ENCODE measurements around the gene TFAP2B. TPM values are rescaled to one million over a fixed set of nuclear protein-coding genes. Genes with fewer than 3 reads are reported as not detected.

TFAP2B gene
- total and polyA plus RNA-seq, 9 donors: under 0.01 to 6.9 (median 0.07) TPM; not detected in 1

DNA sequence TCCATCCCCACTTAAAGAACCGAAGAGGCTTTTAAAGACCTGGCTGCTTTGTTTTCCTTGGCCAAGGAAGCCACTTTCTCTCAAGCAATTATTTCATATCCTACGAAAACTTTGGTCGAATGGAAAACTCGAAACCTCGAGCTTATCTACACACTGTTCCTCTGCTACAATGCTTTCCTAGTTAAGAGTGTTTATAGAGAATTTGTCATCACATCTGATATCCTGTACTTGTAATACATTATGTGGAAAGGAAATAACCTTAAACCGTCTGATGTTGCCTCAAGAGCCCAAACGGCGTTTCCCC, 28.1 kb downstream of the TFAP2B start:
- Histone ChIP-seq H3K36me3 (ENCODE audit: control insufficient read depth, insufficient read depth, low read length) (no peaks in the 10 kb centered on the region), H3K27ac (ENCODE audit: low read length) (no peak overlapping the region), H3K27me3 (ENCODE audit: control insufficient read depth, insufficient read depth, low read length) (peaks cover 87% of the 10 kb centered on the region), H3K9me3 (replicated peaks; ENCODE audit: control insufficient read depth, low read depth, low read length) (no peaks in the 10 kb centered on the region), H3K4me1 (ENCODE audit: control insufficient read depth, insufficient read depth, low read length) (peaks cover 21% of the 10 kb centered on the region), H3K4me3 (ENCODE audit: low read length) (no peak overlapping the region)
- no peak for DNase-seq
- 0% methylated on average over 1 of the region's 8 CpGs for WGBS (ENCODE audit: insufficient coverage)

DNA sequence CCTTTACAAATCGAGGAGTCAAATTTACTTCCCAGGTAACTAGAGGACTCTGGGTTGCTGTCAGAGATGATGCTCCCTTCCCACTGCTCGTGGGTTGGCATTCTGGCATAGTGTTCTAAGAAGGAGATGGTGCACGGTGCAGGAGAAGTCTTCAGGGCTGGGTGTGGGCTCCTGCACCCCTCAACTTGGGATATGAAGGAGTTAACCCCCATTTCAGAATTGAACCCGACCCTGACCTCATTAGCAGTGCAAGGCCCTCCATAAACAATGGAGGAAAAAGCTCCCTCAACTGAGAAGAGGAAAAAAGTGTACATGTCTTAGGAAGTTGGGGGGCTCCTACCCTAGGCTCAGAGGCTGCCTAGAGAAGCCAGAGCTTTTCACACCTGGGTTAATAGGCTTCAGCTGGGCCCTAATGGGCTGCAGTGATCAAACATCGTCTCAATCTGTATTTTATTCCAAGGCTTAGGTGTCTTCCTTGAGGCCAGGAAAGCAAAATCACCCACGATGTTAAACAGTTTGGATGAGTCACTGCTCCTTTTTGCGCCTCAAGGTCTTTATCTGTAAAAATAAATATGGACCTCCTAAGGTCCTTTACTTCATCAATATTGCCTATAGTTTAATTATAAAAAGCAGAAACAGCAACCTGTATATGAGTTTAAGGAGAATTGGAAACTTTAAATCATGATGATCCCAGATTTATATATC, 29.4 kb downstream of the TFAP2B start:
- 0% methylated on average over 1 of the region's 7 CpGs for WGBS (ENCODE audit: insufficient coverage)
- H3K27me3 ChIP-seq (ENCODE audit: control insufficient read depth, insufficient read depth, low read length): peaks cover 80% of the 10 kb centered on the region
- no peaks in the 10 kb centered on the region for H3K9me3 ChIP-seq (replicated peaks; ENCODE audit: control insufficient read depth, low read depth, low read length)
- no peak for DNase-seq
- peaks cover 21% of the 10 kb centered on the region for H3K4me1 ChIP-seq (ENCODE audit: control insufficient read depth, insufficient read depth, low read length)
- H3K36me3 ChIP-seq (ENCODE audit: control insufficient read depth, insufficient read depth, low read length): no peaks in the 10 kb centered on the region
- H3K27ac ChIP-seq (ENCODE audit: low read length): no peak overlapping the region
- H3K4me3 ChIP-seq (ENCODE audit: low read length): no peak overlapping the region

DNA sequence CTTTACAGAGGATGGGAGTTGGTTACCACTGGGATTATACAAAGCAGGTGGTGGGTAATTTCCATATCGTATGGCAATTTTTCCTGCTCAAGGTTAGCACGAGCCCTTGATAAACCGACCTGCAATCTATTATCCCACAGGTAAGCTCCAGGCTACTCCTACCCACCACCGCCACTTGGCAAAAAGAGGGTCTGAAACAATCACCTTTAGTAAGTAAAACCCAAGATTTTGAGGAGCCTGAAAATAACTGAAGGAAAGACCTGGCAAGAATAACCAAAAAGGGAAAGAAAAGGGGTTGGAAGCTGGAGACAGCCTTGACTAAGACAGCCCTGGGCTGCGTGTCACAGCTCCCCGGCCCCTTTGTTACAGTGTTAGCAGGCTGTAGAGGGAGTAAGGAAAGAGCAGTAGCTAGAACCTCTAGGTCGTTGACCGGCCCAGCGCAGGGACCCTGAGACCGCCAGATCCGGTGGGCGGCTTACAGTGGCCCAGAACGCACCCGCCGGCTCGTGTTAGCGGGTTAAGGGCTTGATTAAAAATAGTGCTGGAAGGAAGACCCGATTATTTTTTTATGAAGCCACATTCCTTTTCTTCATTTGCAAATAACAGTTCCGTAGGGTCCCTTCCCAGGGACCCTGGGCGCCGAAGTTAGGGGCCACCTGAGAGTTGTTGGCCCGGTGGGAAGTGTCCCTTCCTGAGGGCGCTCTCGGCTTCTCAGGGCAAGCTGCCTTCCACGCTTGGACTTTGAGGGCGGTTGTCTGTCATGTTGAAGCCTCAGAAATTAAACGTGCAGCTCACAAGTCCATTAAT, 30.5 kb downstream of the TFAP2B start:
- peaks cover 74% of the 10 kb centered on the region for H3K27me3 ChIP-seq (ENCODE audit: control insufficient read depth, insufficient read depth, low read length)
- no peak overlapping the region for H3K4me3 ChIP-seq (ENCODE audit: low read length)
- 0% methylated on average over 11 of the region's 27 CpGs for WGBS (ENCODE audit: insufficient coverage)
- H3K36me3 ChIP-seq (ENCODE audit: control insufficient read depth, insufficient read depth, low read length): no peaks in the 10 kb centered on the region
- peaks cover 19% of the 10 kb centered on the region for H3K4me1 ChIP-seq (ENCODE audit: control insufficient read depth, insufficient read depth, low read length)
- no peak for DNase-seq
- no peaks in the 10 kb centered on the region for H3K9me3 ChIP-seq (replicated peaks; ENCODE audit: control insufficient read depth, low read depth, low read length)
- no peak overlapping the region for H3K27ac ChIP-seq (ENCODE audit: low read length)

DNA sequence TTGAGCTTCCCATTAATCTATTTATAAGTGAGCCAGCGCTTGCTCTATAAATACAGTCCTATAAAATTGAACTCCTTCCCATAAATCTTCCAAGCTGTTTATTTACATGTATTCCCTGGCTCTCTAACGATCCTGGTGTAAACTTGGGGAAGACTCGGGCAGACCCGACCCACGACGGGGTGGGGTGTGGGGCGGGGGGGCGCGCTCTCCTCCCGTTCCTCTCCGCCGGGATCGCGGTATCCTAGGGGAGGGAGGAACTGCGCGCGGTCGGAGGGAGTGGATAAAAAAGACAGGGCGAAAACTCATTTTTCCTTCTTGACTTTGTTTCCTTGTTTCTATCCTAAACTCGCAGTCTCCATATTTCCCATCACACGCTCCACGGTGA, 31.1 kb downstream of the TFAP2B start:
- Histone ChIP-seq H3K36me3 (ENCODE audit: control insufficient read depth, insufficient read depth, low read length) (no peaks in the 10 kb centered on the region), H3K4me3 (ENCODE audit: low read length) (peak overlapping the region; percentile 38), H3K27me3 (ENCODE audit: control insufficient read depth, insufficient read depth, low read length) (peaks cover 68% of the 10 kb centered on the region), H3K27ac (ENCODE audit: low read length) (no peak overlapping the region), H3K9me3 (replicated peaks; ENCODE audit: control insufficient read depth, low read depth, low read length) (no peaks in the 10 kb centered on the region), H3K4me1 (ENCODE audit: control insufficient read depth, insufficient read depth, low read length) (peaks cover 19% of the 10 kb centered on the region)
- DNase-seq: no peak
- WGBS (ENCODE audit: insufficient coverage): 0% methylated on average over 6 of the region's 22 CpGs

DNA sequence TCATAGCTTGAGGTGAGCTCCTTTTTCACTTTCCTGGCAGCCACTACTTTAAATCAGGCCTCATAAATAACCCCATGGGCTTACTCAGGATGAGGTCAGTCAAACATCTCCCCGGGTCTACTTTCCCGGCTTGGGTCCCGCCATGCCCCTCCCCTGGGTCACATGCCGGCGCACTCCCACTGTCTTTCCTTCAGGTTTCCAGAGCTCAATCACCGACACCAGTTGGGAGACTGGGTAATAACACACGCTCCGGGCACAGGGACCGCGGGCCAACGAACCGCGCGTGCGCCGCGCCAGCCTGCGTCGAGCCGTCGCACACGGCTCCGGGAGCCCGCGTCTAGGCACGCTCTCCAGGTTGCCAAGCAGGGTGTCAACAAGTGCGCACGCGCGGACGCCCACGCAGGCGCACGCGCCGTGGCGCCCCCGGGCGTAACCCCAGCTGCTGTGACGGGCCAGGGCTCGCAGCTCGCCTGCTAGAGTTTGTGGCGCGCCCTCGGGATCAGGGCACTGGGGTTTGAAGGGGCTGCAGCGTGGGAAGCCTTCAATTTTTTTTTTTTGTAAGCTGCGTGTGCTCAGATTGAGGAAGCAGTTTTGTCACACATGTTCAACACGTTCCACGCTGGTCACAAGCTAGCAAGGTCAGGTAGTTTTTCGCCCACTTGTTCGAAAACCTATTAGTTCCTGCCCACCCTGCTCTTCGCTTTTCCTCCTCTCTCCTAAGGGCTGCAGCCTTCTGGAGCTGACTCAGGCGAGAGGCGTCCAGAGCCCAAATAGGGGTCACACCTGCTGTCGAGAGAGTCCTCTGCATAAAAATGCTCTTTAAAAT, 31.8 kb downstream of the TFAP2B start:
- Histone ChIP-seq H3K9me3 (replicated peaks; ENCODE audit: control insufficient read depth, low read depth, low read length) (no peaks in the 10 kb centered on the region), H3K4me3 (ENCODE audit: low read length) (peak overlapping the region; percentile 38), H3K27me3 (ENCODE audit: control insufficient read depth, insufficient read depth, low read length) (peaks cover 62% of the 10 kb centered on the region), H3K4me1 (ENCODE audit: control insufficient read depth, insufficient read depth, low read length) (peaks cover 19% of the 10 kb centered on the region), H3K36me3 (ENCODE audit: control insufficient read depth, insufficient read depth, low read length) (no peaks in the 10 kb centered on the region), H3K27ac (ENCODE audit: low read length) (no peak overlapping the region)
- peak; percentile 44 for DNase-seq
- WGBS (ENCODE audit: insufficient coverage): 2% methylated on average over 54 of the region's 55 CpGs

DNA sequence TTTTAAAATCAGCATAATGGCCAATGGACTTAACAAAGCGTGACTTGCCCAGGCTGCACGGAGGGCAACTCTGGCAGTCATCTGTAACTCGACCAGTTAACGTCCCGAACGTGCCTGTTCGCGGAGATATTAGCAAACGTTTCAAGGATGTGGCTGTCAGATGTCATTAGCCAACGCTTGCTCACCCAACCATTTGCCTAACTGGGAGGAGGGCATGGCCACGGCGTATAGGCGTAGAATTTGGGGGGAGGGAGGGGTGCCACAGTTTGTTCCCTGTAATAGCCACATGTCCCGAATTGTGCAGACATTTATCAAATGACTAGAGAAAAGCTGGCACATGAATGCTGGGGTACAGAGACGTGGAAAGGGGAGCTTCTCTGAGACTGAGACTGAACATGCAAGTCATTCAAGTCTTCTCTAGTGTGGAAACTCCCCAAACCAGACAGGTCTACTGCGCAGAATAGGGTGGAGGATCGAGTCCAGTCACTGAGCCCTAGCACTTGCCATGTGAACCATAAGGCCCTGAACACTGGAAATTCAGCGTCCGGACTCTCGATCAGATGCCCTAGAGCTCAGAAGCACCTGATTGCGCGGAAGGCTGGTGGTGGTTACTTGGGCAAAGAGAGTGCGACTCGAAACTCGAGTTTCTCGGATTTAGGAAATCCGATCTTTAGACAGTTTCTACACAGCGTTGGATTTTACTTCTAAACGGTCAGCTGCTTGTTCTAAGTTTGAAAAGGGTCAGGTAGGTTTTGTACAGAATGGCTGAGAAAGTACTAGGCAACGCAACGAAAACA, 32.6 kb downstream of the TFAP2B start:
- H3K27me3 ChIP-seq (ENCODE audit: control insufficient read depth, insufficient read depth, low read length): peaks cover 54% of the 10 kb centered on the region
- WGBS (ENCODE audit: insufficient coverage): 7% methylated on average over 23 of the region's 31 CpGs
- H3K4me3 ChIP-seq (ENCODE audit: low read length): no peak overlapping the region

DNA sequence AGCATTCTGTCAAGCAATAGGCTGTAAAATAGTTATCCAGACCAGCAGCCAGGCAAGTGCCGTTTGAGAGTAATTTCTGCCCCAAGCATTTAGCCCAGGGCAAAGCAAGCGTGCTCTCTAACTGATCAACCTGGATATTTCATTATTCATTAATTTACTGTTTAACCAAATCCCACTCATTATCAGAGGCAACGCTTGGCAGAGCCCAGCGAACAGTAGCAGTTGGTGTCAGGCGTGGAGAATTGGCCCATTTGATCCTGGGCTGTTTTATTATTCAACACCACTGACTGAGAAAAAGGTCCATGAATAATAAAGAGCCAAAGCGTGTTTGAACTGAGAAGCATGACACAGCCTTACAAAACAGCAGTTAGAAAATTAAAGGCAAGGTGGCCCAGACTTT, 35.3 kb downstream of the TFAP2B start:
- WGBS (ENCODE audit: insufficient coverage): 29% methylated on average over 1 of the region's 6 CpGs
- H3K27ac ChIP-seq (ENCODE audit: low read length): no peak overlapping the region

More for the DNA sequence above, 32.6 kb downstream of the TFAP2B start:
- Histone ChIP-seq H3K9me3 (replicated peaks; ENCODE audit: control insufficient read depth, low read depth, low read length) (no peaks in the 10 kb centered on the region), H3K4me1 (ENCODE audit: control insufficient read depth, insufficient read depth, low read length) (peaks cover 19% of the 10 kb centered on the region), H3K27ac (ENCODE audit: low read length) (no peak overlapping the region), H3K36me3 (ENCODE audit: control insufficient read depth, insufficient read depth, low read length) (no peaks in the 10 kb centered on the region)
- no peak for DNase-seq

DNA sequence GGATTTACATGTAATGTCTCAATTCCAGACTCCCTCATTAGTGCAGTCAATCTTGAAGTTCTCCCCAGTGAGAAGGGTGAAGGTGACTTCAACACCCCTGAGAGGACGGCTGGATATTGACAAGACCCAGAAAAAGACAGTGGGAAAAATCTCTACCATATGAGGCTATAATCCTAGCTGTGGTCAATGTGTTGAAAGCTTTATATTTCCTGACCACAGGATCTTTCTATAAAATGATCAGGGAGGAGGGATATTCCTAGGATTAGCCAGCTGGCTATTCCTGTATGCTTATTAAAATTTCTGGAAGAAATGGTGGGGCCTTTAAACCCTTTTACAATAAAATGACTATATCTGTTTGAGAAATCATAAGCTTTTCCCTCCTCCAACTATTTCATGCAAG, 43.0 kb downstream of the TFAP2B start:
- H3K4me1 ChIP-seq (ENCODE audit: control insufficient read depth, insufficient read depth, low read length): no peaks in the 10 kb centered on the region
- DNase-seq: no peak
- no peak overlapping the region for H3K4me3 ChIP-seq (ENCODE audit: low read length)
- H3K27ac ChIP-seq (ENCODE audit: low read length): no peak overlapping the region
- no peaks in the 10 kb centered on the region for H3K9me3 ChIP-seq (replicated peaks; ENCODE audit: control insufficient read depth, low read depth, low read length)
- WGBS (ENCODE audit: insufficient coverage): no CpG with 5 or more reads among the region's 1 CpG
- H3K27me3 ChIP-seq (ENCODE audit: control insufficient read depth, insufficient read depth, low read length): no peaks in the 10 kb centered on the region
- H3K36me3 ChIP-seq (ENCODE audit: control insufficient read depth, insufficient read depth, low read length): no peaks in the 10 kb centered on the region

More for the DNA sequence above, 35.3 kb downstream of the TFAP2B start:
- Histone ChIP-seq H3K27me3 (ENCODE audit: control insufficient read depth, insufficient read depth, low read length) (peaks cover 35% of the 10 kb centered on the region), H3K4me3 (ENCODE audit: low read length) (no peak overlapping the region), H3K9me3 (replicated peaks; ENCODE audit: control insufficient read depth, low read depth, low read length) (no peaks in the 10 kb centered on the region), H3K36me3 (ENCODE audit: control insufficient read depth, insufficient read depth, low read length) (no peaks in the 10 kb centered on the region), H3K4me1 (ENCODE audit: control insufficient read depth, insufficient read depth, low read length) (peaks cover 19% of the 10 kb centered on the region)
- DNase-seq: no peak

DNA sequence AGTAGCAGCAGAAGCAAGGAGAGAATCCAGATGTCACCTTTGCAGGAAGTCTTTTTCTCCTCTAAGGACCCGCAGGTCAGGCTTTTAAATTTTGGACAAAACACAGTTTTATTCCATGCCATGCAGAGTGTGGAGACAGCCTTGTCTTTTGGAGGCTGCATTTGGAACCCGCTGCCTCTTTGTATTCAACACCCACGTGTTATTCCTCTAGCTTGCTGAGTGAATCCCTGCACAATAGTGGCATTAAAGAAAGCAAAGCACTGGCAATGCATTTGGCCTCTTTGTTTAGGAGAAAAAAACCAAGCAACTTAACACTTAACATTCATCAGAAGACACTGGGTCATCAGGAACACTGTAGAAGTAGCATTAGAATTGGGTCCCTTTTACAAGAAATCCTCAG, 43.5 kb downstream of the TFAP2B start:
- Histone ChIP-seq H3K36me3 (ENCODE audit: control insufficient read depth, insufficient read depth, low read length) (no peaks in the 10 kb centered on the region), H3K27ac (ENCODE audit: low read length) (no peak overlapping the region), H3K4me3 (ENCODE audit: low read length) (no peak overlapping the region), H3K4me1 (ENCODE audit: control insufficient read depth, insufficient read depth, low read length) (no peaks in the 10 kb centered on the region), H3K9me3 (replicated peaks; ENCODE audit: control insufficient read depth, low read depth, low read length) (no peaks in the 10 kb centered on the region), H3K27me3 (ENCODE audit: control insufficient read depth, insufficient read depth, low read length) (no peaks in the 10 kb centered on the region)
- DNase-seq: no peak
- WGBS (ENCODE audit: insufficient coverage): 0% methylated on average over 1 of the region's 3 CpGs

Measured in muscle of leg (tissue), 11 donors.